SW 1271 (cell line): ENCODE data around the gene ZSCAN32.
A peak's percentile ranks its signal among the peaks of the same experiment; 100 is the strongest.

ENCODE experiments used
- DNase-seq, 2 experiments: peaks; one replicate each; lab custom pipeline; 2025; lab: John Stamatoyannopoulos, UW

The ZSCAN32 gene

DNA sequence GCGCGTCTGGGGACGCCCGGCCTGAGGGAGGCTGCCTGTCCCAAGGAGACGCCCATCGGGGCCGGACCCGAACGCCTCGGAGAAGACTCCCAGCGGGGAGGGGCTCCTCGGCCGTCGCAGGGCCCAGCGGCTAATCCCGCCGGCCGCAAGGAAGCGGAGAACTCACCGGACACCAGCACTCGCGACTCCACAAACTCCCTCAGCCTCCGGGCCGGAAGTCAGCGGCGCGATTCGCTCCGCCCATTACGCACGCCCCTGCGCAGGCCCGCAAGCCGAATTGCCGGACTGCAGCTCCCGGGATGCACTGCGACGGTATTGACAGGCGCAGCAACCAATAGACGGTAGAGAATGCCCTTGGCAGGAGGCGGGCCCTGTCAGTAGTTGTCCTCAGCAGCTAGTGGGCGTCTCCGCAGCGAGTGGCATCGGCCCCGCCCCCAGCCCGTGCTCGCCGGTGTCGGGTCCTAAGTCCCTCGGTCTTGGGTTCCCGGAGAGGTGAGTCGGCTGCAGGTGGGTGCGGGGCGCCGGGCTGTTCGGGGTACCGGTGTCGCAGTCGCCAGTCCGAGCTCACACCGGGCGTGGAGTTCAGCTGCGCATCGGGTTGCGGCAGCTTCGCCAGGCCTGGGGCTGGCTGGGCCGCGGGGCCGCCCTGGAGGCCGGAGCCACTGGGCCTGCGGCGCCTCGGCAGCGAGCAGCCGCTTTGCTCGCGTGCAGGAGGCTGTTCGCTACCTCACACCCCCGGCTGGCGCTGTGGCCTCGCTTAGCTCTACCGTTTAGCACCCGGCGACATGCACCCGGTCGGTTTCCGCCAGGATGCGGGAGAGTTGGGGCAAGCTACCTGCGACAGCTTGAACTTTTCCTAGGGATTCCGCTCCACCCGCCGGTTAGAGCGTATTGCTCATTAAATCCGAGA is at the start of gene ZSCAN32, which contains the start of gene ZNF174:
Gene ZSCAN32, minus strand, starts transcription at position 226 of the 910 bp plus-strand sequence. CDS start 3,447 bp downstream, outside the sequence.
Gene ZNF174, plus strand, starts transcription at position 437 of the 910 bp plus-strand sequence. CDS start 790 bp downstream, outside the sequence.
- peak; percentile 81 to 97 for DNase-seq

DNA sequence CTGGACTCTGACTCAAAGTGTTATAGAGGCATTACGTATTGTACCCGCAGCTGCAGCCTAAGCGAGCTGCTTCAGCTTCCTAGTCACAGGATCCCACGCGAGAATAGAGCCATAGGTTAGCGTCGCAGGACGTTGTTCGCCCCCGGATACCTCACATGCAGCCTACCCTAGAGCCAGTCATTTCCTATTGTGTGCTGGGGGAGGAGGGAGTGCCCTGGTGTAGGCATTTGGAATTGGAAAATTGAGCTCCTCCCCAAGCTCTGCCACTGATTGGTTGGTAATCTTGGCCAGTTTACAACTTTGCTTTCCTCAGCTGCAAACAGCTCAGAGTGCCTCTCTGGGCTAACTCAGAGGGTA is 43.2 kb upstream of the ZSCAN32 start:
- DNase-seq, result peak; percentile 7 to 39

DNA sequence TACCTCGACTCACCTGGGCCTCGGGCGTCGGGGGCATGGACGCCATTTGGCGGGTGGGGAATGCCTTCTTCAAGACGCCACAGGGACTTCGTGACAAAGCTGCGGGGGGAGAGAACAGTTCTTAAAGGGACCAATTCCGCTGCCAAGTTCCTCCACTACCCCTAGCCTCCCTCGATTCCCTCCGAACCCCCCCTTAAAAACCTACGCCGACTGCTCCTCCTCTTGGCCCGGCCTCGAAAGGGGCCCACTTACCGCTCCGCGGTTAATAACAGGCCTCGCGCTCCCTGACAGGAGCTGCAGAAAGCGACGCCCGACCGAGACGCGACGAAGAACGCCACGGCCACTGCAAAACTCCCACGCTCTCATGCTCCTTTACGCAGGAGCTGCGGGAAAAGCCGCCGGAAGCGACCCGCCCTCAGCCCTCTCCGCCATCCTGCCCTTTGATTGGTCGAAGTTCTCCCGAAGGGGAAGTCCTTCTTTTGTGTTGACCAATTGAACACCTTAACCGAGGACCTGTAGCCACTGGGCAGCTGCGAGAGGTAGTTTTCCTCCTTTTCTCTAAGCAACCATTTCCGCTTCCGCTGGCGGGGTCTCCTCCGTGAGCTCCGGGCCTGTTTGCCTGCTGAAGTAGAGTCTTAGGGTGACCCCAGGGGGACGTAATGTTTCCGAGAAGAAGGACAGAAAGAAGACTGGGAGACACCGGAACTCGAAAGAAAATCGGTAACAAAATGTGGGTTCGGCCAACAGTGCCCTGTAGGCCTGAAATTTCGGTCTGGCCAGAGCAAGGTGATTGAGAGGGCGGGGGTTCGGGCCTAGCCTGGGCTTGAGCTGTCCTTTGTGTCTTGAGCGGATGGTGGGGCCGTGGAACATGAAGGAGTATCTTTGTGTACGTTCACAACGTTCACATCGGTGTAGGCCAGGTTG is 42.6 kb upstream of the ZSCAN32 start, which contains the start of the genes NAA60 and ZNF597:
Gene NAA60, plus strand, starts transcription at position 573 of the 924 bp plus-strand sequence. CDS start 32,548 bp downstream, outside the sequence.
Gene ZNF597, minus strand, starts transcription at position 397 of the 924 bp plus-strand sequence. Its CDS starts 351 bp downstream, at position 46.
- DNase-seq, result peak; percentile 63 to 81

DNA sequence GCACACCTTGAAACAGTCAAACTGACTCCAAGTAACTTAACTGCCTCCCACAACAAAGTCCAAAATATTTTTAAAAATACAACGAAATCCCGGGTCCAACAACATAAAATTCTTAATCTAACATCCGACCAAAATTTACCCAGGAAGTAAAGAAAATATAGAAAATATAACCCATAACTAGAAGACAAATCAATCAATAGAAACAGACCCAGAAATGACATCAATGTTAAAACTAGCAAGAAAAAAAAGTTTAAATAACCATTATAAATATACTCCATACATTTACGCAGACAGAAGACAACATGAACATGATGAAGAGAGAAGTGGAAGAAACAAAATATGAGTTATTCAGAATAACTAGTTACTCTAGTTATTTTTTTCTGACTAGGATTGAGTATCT is 38.8 kb upstream of the ZSCAN32 start:
- DNase-seq, result no peak

DNA sequence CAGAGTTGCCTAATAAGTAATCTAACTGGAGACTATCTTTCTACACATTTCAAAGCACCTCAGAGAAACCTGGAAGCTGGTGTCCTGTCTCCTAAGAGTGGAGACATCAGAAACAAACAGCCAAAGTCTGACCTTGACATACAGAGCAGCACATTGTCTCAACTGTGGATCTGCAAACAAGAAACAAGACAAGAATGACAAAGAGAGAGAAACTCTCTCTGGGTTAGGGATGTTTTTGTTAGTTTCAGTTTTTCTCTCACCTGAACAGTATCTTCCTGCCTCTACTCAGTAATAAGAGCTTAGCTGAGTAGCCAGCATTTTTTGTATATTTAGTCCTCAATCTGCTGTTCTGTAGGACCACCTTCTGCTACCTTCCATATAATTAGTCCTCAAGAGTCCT is 33.6 kb upstream of the ZSCAN32 start:
- no peak for DNase-seq

DNA sequence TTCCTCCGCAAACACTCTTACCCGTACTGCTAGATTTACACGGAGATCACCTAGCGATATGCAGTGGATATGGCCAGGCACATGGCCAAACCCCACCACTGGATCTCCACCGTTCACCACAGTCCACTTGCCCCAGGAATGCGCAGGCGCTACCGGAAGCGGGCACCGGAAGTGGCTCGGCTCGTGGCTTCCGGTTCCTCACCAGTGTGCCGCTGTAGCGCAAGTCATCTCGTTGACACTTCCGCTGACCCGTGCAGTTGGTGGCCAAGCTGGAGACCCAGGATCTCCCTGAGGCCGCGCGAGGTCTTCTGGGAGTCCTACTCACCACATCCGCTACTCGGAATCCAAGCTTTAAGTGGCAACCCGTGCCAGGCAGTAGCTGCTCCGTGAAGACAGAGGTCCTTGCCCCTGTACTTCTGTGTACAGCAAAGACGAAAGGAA is 31.0 kb upstream of the ZSCAN32 start:
- no peak for DNase-seq

DNA sequence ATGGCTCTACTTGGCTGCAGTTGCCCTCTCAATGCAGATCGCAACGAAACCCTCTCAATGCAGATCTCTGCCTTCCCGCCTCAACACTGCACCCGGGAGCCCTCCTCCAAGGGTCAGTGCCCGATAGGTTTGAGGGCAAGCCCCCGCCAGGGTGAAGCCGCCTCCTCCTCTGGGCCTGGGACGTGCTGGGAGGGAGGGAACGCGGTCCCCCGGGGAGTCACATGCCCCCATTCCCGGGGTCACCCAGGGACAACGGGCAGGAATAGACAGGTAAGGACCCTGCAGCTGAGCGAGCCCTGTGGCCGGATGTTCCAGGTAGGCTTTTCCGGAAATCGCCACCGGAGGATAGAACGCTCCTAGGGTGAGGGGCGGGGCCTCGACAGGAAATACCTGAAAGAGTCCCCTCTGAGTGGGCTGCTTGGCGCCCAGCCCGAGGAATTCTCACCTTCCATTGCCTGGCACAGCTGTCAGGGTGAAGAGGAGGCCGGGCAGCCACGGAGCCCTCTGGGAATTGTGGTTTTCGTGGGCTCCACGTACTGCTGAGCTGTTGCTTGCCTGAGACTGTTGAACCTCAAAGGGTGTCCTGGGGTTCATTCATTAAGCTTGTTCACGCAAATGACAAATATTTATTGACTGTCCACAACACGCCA is 13.1 kb upstream of the ZSCAN32 start:
- DNase-seq, result no peak

DNA sequence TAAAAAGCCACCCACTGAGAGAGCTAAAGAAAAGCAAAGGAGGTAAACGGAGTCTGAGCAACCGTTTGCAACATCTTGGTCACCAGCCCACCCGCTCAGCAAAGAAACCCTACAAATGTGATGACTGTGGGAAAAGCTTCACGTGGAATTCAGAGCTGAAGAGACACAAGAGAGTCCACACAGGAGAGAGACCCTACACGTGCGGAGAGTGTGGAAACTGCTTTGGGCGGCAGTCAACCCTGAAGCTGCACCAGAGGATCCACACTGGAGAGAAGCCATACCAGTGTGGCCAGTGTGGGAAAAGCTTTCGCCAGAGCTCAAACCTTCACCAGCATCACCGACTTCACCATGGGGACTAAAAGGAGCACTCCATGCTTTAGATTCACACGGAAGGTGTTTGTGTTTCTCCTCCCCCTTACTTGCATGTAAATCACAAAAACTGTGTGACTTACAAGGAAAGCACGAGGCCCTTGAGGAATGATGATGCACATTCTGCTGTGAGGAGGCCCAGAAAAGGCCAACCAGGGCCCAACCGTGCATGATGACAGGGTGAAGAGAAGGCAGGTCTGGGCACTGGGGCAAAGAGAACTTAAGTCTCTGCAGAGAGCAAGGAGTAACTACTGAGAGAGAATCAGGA is 7.9 kb upstream of the ZSCAN32 start:
- no peak for DNase-seq

DNA sequence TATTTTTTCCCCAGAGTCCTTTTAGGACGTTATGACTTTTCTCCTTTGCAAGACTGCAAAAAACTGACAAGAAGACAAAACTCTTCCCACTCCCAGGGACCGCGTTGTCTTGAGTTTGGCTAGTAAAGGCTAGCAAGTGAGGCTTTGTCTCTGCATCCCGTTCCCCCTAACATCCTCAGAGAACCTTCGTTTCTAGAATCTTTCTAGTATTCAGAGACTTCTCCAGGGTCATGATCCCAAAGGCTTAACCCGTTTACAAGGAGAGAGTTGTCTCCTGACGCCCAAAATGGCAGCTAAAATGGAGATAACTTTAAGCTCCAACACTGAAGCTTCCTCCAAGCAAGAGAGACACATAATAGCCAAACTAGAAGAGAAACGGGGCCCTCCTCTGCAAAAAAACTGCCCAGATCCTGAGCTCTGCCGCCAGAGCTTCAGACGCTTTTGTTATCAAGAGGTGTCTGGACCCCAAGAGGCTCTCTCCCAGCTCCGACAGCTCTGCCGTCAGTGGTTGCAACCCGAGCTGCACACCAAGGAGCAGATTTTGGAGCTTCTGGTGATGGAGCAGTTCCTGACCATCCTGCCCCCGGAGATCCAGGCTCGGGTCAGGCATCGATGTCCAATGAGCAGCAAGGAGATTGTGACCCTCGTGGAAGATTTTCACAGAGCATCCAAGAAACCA is 1.1 kb upstream of the ZSCAN32 start:
- DNase-seq, result no peak

DNA sequence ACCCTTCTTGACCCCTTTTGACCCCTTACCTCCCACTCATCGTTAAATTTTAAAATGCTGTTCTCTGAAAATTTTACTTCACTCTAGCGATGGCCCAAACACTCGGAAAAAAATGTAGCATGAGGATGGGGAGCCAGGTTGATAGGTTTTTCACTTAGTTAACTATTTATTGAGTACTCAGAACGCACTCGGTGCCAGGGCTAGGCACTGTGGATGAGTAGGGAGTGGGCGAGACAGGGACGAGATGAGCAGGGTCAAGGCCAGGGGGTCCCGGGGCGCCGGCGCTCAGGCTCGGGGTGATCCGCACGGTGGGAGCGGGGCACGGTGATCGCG is 392 bp downstream of the ZSCAN32 start:
- no peak for DNase-seq

DNA sequence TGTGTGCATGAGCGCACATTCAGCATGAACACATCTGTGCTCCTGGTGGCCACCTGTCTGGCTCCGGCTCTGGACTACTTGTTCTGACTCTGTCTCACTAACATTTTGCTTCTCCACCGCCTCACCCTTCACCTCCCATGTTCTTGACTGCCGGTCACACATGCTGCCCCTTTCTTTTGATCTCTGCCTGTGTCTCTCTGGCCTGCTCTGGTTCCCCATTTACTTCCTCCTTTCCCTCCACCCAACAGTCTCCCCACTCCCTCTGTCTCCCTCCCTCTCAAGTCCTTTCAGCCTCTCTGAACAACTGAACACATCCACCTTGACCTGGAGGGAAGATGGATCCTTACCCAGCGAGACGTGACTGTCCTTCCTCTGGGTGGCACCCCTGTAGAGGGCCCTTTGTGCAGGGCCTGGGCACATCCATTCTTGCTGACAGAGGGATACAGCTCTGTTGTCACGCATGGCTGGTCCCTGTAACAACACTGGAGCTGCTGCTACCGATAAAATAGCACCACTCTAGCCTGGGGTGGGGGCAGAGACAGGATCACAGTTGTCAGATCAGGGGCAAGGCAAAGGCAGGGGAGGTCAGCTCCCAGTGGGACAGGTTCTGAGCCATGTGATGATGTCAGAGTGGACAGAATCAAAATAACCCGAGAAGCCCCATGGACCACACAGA is 11.0 kb downstream of the ZSCAN32 start:
- DNase-seq, result no peak

DNA sequence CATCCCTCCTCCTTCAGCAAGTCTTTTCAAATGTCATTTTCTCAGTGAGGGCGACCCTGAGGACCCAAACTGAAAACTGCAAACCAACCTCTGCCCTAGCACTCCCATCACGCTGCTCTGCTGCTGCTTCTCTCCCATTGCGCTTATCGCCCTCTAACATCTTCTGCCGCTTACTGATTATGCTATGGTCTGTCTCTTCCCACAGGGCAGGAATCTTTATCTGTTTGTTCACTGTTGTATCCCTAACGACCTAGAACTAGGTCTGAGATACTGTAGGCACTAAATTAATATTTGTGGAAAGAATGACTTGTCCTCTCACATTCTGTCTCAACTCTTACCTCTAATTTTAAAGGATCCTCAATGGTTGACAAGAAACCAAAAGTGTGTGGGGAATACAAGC is 12.5 kb downstream of the ZSCAN32 start:
- no peak for DNase-seq

DNA sequence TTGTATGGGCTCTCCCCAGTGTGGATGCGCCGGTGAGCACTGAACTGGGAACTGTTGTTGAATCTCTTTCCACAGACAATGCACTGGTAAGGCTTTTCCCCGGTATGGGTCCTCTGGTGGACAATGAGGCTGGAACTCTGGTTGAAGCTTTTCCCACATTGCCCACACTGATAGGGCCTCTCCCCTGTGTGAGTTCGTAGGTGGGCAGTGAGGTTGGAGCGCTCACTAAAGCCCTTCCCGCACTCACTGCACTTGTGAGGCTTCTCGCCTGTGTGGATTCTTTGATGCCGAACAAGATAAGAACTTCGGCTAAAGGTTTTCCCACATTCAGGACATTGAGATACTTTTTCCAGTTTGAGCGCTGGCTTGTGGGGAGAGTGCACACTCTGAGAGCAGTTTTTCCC is 17.8 kb downstream of the ZSCAN32 start:
- DNase-seq, result no peak

DNA sequence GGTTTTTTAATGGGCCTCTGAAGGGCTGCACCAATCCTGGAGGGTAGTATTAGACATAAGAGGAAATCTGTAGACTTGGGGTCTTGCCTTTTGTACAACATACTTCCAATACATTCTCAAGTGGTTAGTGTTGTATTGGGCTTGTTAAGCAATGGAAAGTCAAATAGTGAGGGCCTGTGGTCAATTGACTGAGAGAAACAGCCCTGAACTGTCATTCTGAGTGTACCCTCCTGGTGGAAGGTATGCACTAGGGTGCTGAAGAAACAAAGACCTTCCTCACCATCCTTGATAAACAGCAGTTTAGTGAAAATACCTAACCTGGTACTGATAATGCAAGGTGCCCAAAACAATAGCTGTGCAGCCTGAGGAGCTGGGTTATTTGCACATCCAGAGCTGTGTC is 22.9 kb downstream of the ZSCAN32 start:
- DNase-seq, result no peak

DNA sequence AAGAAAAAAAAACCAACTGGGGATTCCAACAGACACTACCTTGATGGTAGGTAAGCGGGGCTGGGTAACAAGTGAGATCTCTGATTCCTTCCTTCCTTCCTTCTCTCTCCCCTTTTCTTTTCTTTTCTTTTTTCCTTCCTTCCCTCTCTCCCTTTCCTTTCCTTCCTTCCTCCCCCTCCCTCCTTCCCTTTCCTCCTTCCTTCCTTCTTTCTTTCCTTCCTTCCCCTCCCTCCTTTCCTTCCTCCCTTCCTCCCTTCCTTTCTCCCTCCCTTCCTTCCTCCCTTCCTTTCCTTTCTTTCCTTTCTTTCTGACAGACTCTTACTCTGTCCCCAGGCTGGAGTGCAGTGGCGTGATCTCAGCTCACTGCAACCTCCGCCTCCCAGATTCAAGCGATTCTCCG is 25.1 kb downstream of the ZSCAN32 start:
- no peak for DNase-seq

DNA sequence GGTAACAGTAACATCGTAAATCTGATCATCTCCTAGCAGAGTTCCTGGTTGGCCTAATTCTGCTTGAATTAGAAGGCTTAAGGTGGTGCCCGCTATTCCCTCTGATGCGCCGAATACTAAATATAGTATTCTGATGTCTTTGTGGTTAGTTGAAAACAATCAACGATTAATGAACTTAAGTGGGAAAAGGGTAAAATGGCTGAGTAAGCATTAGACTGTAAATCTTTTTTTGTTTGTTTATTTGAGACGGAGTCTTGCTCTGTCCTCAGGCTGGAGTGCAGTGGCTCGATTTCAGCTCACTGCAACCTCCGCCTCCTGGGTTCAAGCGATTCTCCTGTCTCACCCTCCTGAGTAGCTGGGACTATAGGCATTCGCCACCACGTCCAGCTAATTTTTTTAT is 31.7 kb downstream of the ZSCAN32 start:
- no peak for DNase-seq

DNA sequence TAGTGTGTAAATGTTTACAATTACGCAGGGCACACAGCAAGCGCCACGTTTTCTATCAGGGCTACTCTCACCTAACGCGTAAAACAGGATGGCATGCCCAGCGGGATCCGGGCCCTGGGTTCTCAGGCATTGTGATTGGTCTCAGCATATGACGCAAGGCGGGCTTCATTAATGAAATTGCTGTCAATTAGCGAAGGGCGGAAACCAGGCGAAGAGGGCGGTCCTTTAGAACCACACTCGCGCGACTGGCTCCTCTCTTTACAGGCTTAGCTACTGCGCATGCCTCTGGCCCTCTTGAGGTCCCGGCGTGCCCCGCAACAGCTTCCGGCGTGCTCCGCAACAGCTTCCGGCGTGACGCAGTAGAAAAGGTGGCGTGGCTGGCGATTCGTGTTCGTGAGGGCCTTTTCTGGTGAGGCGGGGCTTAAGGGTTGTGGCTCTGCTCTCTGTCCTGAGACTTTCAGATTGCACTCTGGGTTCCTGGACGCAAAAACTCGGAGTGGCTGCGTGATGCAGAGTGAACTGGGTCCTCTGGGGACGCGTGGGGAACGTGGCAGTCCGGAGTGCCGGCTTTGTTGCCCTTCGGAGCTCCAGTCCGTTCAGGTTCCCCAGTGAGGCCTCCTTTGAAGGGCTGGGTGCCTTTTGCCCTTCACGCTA is 35.9 kb downstream of the ZSCAN32 start:
- no peak for DNase-seq

DNA sequence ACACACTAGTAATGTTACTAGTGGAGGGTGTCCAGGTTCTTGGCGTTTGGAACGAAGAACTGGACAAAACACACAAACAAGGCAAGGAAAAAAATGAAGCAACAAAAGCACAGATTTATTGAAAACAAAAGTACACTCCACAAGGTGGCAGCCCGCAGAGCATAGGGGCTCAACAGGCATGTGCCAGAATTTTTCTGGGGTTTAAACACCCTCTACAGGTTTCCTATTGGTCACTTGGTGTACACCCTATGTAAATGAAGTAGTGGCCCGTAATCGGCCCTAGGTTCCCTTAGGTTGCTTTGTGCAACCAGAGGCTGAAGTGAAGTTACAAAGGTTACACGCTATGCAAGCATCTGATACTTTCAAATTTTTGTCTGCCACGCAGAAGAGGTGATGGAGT is 37.0 kb downstream of the ZSCAN32 start:
- no peak for DNase-seq

DNA sequence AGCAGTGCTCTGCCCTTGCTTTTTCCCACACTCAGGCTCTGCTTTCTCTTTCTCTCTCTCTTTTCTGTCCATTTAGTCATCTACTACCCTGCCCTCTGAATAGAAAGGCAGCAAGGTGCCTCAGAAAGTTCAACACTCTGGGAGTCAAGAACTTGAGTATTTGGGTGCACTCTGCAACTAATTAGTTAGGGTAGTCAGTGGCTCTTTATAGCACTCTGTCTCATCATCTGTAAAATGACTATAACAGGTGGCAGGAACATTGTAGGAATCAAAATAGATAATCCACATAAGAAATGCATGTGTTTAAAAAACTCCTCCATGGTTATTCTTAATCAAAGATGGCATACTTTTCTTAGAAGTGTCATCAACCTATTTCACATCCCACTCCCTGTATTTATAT is 37.9 kb downstream of the ZSCAN32 start:
- DNase-seq, result no peak

DNA sequence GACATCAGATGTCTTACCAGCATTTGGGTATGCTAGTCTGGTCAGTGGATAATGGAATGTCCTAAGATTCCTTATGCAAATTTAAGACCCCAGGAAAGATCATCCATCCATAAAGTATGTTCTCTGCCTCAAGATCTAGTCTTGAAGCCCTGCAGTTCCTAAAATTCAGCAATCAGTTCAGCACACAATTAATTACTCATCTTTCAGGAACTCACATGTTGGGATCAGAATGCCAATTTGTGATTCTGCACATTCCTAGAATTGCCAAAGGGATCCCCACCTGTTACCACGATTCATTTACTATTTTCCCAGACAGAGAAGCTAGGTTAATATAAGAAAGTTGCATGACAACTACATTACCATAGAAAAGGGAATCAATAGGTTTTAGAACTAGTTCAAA is 41.9 kb downstream of the ZSCAN32 start:
- DNase-seq, result peak in 1 of 2 experiments; percentile 1
